ENCODE results near the gene THEMIS.
A peak's percentile ranks its signal among the peaks of the same experiment; 100 is the strongest.
"Not testable (repeated sequence)": the region's sequence is repeated elsewhere in the genome, so short reads cannot be mapped to it uniquely, and the experiment has no call there.

THEMIS gene

GRCh38 chr6:127900935-127901334, at the start of gene THEMIS:
Gene THEMIS (minus strand): TSS chr6:127901058. CDS start chr6:127900932, 126 bp downstream.
- DNase-seq (ENCODE audit: low read depth in 2 of 2, low spot score in 1 of 2): peak in 1 of 2 donors; percentile 7

- no peak for DNase-seq (ENCODE audit: low read depth in 2 of 2, low spot score in 1 of 2)
Observed at GRCh38 chr6:127949251-127949650, 48.4 kb upstream of the THEMIS start.

- no peak for DNase-seq (ENCODE audit: low read depth in 2 of 2, low spot score in 1 of 2)
Observed at GRCh38 chr6:127946388-127946787, 45.5 kb upstream of the THEMIS start.

GRCh38 chr6:127945434-127946097, 44.7 kb upstream of the THEMIS start:
- no peak for DNase-seq (ENCODE audit: low read depth in 2 of 2, low spot score in 1 of 2)

GRCh38 chr6:127941228-127941627, 40.4 kb upstream of the THEMIS start:
- DNase-seq (ENCODE audit: low read depth in 2 of 2, low spot score in 1 of 2): no peak

- DNase-seq (ENCODE audit: low read depth in 2 of 2, low spot score in 1 of 2): no peak
Observed at GRCh38 chr6:127939442-127940066, 38.7 kb upstream of the THEMIS start.

GRCh38 chr6:127938701-127939100, 37.8 kb upstream of the THEMIS start:
- no peak for DNase-seq (ENCODE audit: low read depth in 2 of 2, low spot score in 1 of 2)

- no peak for DNase-seq (ENCODE audit: low read depth in 2 of 2, low spot score in 1 of 2)
Observed at GRCh38 chr6:127937747-127938146, 36.9 kb upstream of the THEMIS start.

GRCh38 chr6:127937102-127937501, 36.2 kb upstream of the THEMIS start:
- no peak for DNase-seq (ENCODE audit: low read depth in 2 of 2, low spot score in 1 of 2)

- DNase-seq (ENCODE audit: low read depth in 2 of 2, low spot score in 1 of 2): no peak
Observed at GRCh38 chr6:127934956-127935355, 34.1 kb upstream of the THEMIS start.

- DNase-seq (ENCODE audit: low read depth in 2 of 2, low spot score in 1 of 2): no peak
Observed at GRCh38 chr6:127933852-127934840, 33.3 kb upstream of the THEMIS start.

- no peak for DNase-seq (ENCODE audit: low read depth in 2 of 2, low spot score in 1 of 2)
Observed at GRCh38 chr6:127933137-127933536, 32.3 kb upstream of the THEMIS start.

- DNase-seq (ENCODE audit: low read depth in 2 of 2, low spot score in 1 of 2): no peak
Observed at GRCh38 chr6:127932708-127933107, 31.9 kb upstream of the THEMIS start.

GRCh38 chr6:127926441-127926840, 25.6 kb upstream of the THEMIS start:
- DNase-seq (ENCODE audit: low read depth in 2 of 2, low spot score in 1 of 2): not testable (repeated sequence)

GRCh38 chr6:127924440-127924839, 23.6 kb upstream of the THEMIS start:
- DNase-seq (ENCODE audit: low read depth in 2 of 2, low spot score in 1 of 2): no peak

GRCh38 chr6:127924031-127924430, 23.2 kb upstream of the THEMIS start:
- no peak for DNase-seq (ENCODE audit: low read depth in 2 of 2, low spot score in 1 of 2)

- no peak for DNase-seq (ENCODE audit: low read depth in 2 of 2, low spot score in 1 of 2)
Observed at GRCh38 chr6:127923135-127923534, 22.3 kb upstream of the THEMIS start.

- DNase-seq (ENCODE audit: low read depth in 2 of 2, low spot score in 1 of 2): no peak
Observed at GRCh38 chr6:127921982-127922381, 21.1 kb upstream of the THEMIS start.

- no peak for DNase-seq (ENCODE audit: low read depth in 2 of 2, low spot score in 1 of 2)
Observed at GRCh38 chr6:127920804-127921203, 19.9 kb upstream of the THEMIS start.

GRCh38 chr6:127918506-127919427, 17.9 kb upstream of the THEMIS start:
- no peak for DNase-seq (ENCODE audit: low read depth in 2 of 2, low spot score in 1 of 2)

- no peak for DNase-seq (ENCODE audit: low read depth in 2 of 2, low spot score in 1 of 2)
Observed at GRCh38 chr6:127917766-127918165, 16.9 kb upstream of the THEMIS start.
